Measurements from ENCODE around the gene SSR4.

DNA sequence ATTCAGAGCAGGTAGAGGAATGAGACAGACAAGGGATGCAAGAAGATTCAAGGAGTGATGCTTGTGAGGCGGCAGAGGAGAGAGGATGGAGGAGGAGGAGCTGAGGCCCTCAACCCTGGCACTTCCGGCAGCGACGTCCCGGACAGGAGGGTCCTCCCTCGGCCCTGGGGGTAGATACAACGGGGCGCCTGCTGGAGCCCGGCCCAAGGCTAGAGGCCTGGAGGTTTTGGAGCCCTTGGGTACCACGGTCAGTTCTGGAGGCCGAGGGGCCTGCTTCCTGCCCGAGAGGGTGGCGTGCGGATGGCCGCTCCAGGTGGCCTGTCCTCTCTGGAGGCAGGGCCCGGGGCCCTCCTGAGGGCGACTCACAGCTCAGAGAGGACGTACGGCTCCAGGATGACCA lies 13.5 kb downstream of the SSR4 start:
- TF ChIP-seq CTCF (IDR thresholded peaks at IDR 0.05; ENCODE audit: low read length) (no peak), EZH2 (IDR thresholded peaks at IDR 0.05; ENCODE audit: borderline replicate concordance, low read length) (no peak)
